Endometrium (tissue), 2 donors: ENCODE measurements around the gene APLP1.
"Not testable (repeated sequence)": the region's sequence is repeated elsewhere in the genome, so short reads cannot be mapped to it uniquely, and the experiment has no call there.

Source experiments
- FAIRE-seq: peaks from 2 replicates; lab custom pipeline; 2012; peaks lifted over from hg19 to GRCh38; lab: Jason Lieb, UNC
- donor health status: control.
- donor health status: control.

APLP1 gene

DNA sequence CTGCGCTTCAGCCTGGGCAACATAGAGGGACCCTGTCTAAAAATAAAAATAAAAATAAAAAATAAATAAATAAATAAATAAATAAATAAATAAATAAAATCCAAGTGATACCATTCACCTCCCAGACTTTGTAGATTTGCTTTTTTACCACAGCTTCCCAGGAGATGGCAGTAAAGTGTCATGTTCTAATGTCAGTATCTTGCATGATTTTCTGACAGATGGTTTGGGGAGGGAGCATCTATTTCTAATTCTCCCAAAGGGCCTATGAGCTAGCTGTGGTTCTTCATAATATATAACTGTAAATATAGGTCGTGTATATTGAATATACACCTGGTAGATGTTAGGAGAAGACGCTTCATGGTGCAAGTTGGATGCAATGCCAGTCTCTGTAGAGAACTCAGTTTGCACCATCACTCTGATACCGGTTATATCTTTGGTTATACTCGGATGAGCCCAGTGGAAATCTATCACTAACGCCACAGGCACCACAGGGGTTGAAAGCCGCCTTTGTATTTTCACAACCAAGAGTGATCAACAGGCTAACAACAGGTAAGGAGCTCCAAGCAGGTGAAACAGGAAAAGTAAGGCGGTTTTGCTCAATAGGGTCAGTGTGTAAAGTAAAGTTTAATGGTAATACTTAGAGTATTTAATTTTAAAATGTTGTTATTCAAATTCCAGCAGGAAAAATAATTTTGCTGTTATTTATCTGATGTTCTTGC is 13.9 kb downstream of the APLP1 start:
- peak; percentile 92 for FAIRE-seq

DNA sequence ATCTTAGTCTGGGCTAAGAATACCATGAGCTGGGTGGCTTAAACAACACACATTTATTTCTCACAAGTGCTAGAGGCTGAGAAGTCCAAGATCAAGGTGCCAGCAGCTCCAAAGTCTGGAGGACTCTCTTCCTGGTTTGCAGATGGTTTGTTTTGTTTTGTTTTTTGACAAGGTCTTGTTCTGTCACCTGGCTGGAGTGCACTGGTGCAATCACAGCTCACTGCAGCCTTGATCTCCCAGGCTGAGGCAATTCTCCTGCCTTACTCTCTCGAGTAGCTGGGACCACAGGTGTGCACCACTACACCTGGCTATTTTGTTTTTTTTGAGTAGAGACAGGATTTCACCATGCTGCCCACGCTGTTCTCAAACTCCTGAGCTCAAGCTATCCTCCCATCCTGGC is 15.5 kb downstream of the APLP1 start:
- FAIRE-seq: no peak

DNA sequence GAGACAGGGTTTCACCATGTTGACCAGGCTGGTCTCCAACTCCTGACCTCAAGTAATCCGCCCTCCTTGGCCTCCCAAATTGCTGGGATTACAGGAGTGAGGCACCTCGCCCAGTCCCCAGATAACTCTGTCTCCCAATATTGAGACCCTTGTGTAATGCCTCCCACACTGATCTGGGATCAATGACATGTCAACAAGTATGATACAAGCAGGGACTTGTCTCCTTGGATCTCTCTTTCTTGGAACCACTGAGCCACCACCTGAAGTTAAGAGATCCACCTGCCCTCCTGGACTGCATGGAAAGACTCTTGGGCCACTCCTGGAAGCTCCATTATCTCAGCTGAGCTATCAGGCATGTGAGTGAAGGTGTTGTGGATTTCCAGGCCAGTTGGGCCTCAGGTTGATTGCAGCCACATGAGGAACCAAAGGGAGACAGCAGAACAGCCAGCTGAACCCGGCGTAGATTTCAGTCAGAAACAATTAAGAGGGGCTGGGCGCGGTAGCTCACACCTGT is 16.9 kb downstream of the APLP1 start:
- FAIRE-seq: no peak

DNA sequence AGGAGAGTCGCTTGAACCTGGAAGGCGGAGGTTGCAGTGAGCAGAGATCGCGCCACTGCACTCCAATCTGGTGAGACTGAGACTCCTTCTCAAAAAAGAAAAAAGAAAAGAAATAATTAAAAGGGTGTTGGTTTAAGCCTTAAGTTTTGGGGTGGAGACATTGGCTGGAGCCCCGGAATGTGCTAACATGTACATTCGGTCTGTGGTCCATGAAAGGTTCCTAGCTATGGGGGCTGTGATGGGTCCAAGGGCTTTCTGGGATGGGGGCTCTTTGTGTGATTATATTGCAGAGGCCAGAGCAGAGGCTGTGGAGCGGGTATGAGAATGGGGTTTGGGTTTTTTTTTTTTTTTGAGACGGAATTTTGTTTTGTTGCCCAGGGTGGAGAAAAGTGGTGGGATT is 17.5 kb downstream of the APLP1 start:
- FAIRE-seq: no peak

DNA sequence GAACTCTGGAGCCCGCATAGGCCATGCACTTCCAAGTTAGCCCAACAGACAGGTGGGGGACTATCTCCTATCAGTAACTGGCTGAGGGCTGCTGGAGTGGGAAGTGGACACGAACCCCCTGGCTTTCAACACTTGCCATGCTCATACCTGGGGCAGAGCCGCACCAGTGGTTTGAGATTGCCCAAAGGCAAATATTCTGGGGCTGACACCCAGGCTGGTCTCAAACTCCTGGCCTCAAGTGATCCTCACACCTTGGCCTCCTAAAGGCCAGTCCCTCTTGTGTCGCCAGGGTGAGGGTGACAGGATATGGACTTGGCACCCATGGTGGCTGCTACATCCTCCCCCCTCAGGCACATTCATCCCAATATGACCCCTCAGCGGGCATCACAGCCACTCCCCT is 18.8 kb downstream of the APLP1 start:
- no peak for FAIRE-seq

DNA sequence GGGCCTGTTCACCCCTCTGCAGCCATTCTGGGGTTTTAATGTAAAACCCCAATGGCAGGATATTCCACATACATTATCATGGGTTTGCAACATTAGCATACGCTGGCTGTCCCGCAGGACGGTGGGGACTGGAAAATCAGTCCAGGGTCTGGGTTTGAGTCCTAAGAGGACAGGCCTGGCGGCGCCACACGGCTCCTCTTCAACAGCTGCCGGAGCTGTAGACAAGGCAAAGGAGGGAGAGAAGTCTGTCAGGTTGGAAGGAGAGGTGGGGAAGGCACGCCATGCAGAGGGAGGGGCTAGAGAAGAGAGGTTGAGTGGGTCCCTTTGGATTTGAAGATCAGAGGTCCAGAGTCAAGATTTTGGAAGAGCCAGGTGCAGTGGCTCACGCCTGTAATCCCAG is 20.0 kb downstream of the APLP1 start:
- no peak for FAIRE-seq

DNA sequence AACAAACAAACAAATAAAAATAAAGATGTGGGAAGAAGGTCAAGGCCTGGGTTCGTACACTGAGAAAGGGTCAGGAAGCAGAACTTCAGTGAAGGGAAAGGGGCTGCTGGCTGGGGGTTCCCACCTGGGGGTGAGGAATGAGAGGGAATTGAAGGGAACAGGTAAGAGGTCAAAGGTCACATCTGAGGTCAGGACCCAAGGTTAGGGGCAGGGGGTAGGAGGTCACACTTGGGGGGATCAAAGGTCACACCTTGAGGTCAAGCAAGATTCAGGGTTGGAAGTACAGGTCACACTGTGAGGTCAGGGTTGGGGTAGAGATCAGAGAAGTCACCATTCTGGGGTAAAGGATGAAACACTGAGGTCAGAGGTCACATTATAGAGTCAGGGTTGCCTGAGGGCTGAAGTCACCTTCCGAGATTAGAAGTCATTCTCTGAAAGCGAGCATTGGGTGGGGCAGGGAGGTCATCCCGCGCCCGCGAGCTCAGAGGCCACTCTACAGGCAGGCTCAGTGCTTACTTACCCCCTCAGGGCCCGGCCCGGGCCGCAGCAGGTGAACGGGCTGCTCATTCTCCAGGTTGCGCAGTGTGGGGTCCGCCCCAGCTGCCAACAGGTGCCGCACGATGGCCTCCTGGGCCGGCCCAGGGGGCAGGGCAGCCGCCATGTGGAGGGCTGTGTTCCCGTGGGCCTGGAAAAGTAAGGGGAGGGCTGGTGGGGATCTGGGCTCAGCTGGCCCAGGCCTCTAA is 21.2 kb downstream of the APLP1 start:
- FAIRE-seq: no peak

DNA sequence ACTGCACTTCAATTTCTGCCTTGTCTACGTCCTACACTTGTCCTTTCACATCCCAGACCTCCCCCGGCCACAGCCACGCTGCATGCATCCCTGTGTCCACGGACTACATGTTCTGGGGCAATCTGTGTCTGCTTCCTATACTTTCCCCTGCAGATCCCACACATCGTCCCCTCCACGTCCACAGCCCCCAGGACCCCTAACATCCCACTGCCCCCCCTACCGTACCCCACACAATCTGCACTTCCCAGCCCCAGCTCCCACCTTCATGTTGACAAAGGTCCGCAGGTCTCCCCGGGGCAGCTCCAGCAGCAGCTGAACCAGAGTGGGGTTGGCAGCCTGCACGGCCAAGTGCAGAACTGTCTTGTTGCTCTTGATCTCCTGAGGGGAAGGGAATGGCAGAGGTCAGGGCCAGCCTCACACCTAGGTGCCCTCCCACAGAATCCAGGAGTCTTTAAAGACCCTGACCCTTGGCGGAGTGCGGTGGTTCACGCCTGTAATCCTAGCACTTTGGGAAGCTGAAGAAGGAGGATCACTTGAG is 21.8 kb downstream of the APLP1 start:
- FAIRE-seq: no peak

DNA sequence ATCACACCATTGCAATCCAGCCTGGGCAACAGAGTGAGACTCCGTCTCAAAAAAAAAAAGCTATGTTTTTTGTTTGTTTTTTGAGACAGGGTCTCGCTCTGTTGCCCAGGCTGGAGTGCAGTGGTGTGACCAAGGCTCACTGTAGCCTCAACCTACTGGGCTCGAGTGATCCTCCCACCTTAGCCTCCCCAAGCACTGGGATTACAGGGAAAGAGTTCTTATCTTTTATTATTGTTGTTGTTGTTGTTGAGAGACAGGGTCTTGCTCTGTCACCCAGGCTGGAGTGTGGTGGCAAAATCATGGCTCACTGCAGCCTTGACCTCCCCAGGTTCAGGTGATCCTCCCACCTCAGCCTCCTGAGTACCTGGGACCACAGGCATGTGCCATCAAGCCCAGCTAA is 23.4 kb downstream of the APLP1 start:
- FAIRE-seq: not testable (repeated sequence)

DNA sequence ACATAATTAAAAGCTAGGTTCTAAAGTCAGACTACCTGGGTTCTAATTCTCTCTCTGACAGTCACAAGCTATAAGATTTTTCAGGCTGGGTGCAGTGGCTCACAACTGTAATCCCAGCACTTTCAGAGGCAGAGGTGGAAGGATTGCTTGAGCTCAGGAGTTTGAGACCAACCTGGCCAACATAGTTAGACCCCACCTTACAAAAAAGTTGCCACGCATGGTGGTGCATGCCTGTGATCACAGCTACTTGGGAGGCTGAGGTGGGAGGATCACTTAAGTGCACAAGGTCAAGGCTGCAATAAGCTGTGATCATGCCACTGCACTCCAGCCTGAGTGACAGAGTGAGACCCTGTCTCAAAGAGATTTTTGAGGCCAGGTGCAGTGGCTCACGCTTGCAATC is 26.0 kb downstream of the APLP1 start:
- FAIRE-seq: no peak

DNA sequence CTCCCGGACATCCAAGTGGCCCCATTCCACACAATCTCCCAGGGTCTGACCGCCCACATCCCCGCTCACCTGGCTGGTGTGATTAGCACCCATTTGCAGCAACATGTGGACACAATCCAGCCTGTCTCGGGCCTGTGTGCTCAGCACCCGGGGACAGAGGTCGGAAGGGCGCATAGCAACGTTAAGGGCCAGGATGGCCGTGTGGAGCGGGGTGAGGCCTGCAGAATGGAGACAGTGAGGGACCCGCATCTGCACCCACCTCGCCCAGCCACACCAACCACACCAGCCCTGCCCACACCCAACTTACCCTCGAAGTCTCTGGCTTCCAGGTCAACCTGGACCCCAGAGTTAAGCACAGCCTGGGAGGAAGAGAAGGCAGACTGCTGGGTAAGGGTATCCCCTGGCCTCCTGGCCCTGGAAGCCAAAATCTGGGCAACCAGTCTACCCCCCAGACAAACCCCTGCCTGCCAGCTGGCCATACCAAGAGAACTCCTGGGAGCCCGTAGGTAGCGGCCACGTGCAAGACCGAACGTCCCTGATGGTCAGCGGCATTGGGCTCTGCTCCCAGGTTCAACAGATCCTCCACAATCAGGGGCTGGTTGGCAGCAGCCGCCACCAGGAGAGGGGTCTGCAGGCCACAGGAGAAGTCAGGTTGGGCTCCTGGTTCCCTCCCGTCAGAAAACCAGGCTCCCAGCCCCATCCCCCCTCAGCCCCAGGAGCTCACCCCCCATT is 27.7 kb downstream of the APLP1 start:
- FAIRE-seq: no peak

DNA sequence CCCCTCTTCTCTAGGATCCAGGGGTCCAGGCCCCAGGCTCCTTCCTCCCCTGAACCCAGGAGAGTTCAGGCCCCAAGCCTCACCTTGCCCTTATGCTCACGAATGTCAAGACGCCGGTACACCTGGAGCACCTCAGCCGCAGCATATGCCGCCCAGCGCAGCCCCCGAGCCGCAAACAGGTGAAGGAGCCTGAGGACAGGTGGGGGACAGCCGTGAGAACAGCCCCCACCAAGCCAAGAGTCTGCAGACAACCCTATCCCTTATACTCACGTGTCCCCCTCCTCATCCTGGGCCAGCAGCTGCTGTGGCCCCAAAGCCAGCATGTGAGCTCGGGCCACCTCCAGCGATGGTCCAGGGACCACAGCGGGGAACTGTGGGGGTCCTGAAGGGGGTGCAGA is 28.3 kb downstream of the APLP1 start:
- no peak for FAIRE-seq

DNA sequence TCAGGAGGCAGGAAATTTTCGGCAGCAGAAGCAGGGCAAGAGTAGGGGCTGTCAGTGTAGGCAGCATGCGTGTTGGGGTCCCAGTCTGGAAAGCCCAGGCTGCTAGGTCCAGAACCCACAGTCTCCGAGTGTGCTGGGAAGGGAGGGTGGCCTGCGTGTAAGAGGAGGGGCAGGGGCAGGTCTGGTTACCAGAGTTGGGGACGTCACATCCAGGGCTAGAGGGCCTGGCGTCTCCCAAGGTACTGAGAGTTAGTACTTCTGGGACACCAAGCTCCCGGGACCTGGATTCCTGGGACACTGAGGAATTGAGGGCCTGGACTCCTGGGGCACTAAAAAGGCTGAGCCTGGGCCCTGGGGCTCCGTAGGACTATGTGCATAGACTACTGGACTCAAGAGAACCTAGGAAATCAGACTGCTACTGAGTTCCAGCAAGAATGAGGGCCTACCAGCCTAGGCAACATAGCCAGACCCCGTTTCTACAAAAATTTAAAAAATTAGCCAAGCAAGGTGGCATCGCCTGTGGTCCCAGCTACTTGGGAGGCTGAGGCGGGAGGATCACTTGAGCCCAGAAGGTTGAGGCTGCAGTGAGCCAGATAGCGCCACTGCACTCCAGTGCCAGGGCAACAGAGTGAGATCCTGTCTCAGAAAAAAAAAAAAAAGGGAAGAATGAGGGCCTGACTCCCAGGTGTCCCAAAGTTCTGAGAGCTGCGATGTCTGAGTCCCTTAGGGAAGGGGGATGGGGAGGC is 29.5 kb downstream of the APLP1 start:
- no peak for FAIRE-seq

DNA sequence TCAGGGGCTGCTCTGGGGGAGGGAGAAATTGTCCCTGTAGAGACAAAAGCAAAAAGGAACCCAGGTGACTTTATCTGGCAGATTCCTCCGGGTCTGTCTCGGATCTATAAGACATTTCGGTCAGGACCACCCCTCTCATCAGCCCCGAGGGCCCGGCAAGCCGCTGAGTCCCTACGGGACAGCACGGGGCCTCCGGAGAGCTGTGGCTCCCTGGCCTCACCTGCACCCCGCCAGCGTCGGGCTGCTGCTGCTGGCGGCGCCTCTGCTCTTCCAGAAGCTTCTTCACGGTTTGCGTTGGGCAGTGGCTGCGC is 30.1 kb downstream of the APLP1 start:
- FAIRE-seq: no peak

DNA sequence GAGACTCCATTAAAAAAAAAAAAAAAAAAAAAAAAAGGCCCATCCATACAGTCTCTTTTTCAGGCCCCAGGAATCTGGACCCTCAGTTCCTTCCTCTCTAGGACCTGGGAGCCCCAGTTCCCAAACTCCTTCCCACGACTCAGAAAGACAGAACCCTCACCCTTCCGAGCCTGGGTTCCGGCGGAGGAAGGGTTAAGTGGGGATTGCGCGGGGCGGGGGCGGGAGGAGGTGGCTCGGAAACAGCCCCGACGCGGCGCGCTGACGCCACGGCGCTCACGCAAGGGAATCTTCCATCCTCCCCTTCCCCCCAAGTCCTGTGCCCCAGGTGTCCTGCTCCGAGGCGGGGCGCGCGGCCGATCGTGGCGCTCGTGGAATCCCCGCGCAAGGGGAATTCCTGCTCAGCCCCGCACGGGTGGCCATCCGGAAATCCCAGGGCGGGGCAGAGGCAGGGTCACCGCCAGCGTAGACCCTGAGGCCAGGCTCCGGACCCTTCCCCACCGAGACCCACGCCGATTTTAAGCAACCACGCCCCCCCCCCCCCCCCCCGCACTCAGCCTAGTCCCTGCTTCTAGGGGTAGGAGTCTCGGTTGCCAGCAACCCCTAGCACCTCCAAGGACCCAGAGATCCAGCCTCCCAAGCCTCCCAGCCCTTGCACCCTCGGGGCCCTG is 31.3 kb downstream of the APLP1 start:
- no peak for FAIRE-seq

DNA sequence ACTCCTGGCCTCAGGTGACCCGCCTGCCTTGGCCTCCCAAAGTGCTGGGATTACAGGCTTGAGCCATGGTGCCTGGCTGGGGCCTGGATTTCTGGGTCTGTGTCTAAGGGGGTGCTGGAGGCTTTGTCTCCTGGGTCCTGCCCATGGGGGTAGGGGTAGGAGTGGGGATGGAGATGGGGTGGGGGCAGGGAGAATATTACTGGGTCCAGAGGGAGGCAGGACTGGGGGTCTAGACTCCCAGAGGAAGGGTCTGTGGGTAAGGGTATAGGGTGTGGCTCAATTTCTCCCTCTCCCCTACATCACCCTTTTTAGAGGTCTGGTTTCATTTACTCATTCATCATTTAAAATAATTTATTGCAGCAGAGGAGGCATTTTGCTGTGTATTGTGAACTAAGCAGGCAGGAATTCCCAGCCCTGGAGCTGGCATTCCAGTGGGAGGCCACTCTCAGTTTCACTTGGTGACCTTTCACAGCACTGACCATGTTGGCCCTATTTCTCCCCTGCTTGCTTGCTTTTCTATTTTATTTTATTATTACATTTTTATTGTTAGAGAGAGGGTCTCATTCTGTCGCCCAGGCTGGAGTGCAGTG is 32.8 kb downstream of the APLP1 start:
- no peak for FAIRE-seq

DNA sequence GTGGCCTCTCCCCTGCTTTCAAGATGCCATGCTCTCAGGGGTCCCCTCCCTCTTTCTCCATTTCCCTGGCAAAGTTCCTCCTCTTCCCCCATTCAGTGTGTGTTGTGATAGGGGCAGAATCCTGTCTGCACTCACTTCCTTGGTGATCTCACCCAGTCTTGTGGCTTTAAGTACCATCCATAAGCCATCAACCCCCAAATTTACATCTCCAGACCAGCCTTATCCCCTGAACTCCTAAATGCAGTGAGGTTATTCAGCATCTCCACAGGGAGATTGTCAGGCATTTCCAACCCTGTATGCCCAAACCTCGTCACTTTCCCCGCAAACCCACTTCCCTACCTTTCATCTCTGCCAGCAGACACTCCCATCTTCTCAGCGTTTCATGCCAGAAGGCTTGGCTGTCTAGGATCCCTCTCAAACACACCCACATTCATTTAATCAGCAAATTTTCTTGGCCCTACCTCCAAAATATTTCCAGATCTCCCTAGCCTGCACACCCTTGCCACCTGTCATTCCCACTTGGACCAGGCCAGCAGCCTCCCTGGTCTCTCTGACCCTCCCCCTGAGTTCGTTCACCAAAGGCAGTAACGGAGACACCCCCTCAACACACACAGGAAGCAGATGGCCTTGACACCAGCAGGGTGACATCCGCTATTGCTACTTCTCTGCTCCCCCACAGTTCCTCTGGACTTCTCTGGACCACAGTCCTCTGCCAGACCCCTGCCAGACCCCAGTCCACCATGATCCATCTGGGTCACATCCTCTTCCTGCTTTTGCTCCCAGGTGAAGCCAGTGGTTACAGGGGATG is 33.7 kb downstream of the APLP1 start, which contains the start of gene HCST:
HCST (plus strand) TSS at position 676 of the 808 bp plus-strand sequence; CDS start at position 741, 65 bp downstream.
- no peak for FAIRE-seq

DNA sequence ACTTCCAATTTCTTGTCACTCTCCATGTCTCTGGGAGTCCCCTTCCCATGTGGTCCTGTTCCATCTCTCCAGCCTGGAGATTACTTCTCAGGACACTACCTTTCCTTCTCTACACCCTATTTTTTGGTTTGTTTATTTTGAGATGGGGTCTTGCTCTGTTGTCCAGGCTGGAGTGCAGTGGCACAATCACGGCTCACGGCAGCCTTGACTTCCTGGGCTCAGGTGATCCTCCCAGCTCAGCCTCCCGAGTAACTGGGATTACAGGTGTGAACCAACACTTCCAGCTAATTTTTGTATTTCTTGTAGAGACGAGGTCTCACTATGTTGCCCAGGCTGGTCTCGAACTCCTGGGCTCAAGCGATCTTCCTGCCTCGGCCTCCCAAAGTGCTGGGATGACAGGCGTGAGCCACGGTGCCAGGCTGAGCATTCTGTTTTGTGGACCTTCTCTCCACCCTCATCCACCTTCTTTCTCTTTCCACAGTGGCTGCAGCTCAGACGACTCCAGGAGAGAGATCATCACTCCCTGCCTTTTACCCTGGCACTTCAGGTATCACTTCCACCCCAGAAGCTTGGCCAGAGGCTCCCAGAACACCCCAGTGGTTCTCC is 34.6 kb downstream of the APLP1 start:
- FAIRE-seq: no peak

DNA sequence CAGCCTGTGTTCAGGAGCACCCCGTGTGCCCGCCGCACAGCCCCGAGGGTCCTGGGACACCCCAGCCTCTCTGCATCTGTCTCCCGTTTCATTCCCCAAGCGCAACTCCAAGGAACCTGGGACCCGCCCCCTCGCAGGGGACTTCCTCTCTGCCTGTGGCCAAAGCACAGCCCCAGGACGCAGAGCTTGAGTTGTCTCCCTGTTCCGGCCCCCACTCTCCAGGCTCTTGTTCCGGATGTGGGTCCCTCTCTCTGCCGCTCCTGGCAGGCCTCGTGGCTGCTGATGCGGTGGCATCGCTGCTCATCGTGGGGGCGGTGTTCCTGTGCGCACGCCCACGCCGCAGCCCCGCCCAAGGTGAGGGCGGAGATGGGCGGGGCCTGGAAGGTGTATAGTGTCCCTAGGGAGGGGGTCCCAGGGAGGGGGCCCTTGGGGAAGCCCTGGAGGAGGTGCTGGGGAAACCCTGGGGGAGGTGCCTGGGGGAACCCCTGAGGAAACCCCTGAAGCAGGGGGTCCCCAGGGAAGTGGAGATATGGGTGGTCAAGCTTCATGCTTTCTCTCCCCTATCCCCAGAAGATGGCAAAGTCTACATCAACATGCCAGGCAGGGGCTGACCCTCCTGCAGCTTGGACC is 35.3 kb downstream of the APLP1 start:
- no peak for FAIRE-seq
